ENCODE results near the gene GSTM1.

Gene GSTM1

GRCh38 chr1:109718495-109718894 is 30.9 kb downstream of the GSTM1 start:
- no peak overlapping the region for H3K9ac ChIP-seq (ENCODE audit: low read depth, low read length, poor library complexity, severe bottlenecking)
- H3K36me3 ChIP-seq (ENCODE audit: insufficient read depth, low read length): no peaks in the 10 kb centered on the region
- no peaks in the 10 kb centered on the region for H3K9me3 ChIP-seq (ENCODE audit: insufficient read depth, low read depth, low read length)
- H3K4me3 ChIP-seq (ENCODE audit: low read length, poor library complexity, severe bottlenecking): no peak overlapping the region
- H3K4me2 ChIP-seq (ENCODE audit: low read depth, low read length, poor library complexity, severe bottlenecking): no peak overlapping the region
- no peaks in the 10 kb centered on the region for H4K20me1 ChIP-seq (ENCODE audit: insufficient read depth, low read length, poor library complexity, severe bottlenecking)
- no peaks in the 10 kb centered on the region for H3F3A ChIP-seq (ENCODE audit: low read depth)
- H3K27me3 ChIP-seq (ENCODE audit: insufficient read depth, low read length, poor library complexity, severe bottlenecking): no peaks in the 10 kb centered on the region
- H3K4me1 ChIP-seq (ENCODE audit: insufficient read depth, low read length, poor library complexity, severe bottlenecking): peaks cover 6% of the 10 kb centered on the region
- no peaks in the 10 kb centered on the region for H3K9me2 ChIP-seq (replicated peaks; ENCODE audit: low read depth, low read length)
- no peaks in the 10 kb centered on the region for H3K79me2 ChIP-seq (ENCODE audit: insufficient read depth, low read length)
- TF ChIP-seq CTCF (conservative IDR thresholded peaks at IDR 0.05; ENCODE audit: low read length) (peak; percentile 20), EZH2phosphoT487 (IDR thresholded peaks at IDR 0.05; ENCODE audit: borderline replicate concordance) (no peak)
- no peak overlapping the region for H2AFZ ChIP-seq (ENCODE audit: low read length)

GRCh38 chr1:109719337-109719837 is 31.8 kb downstream of the GSTM1 start:
- Histone ChIP-seq H3K9ac (ENCODE audit: low read depth, low read length, poor library complexity, severe bottlenecking) (no peak overlapping the region), H3K79me2 (ENCODE audit: insufficient read depth, low read length) (no peaks in the 10 kb centered on the region), H3F3A (ENCODE audit: low read depth) (no peaks in the 10 kb centered on the region), H3K27me3 (ENCODE audit: insufficient read depth, low read length, poor library complexity, severe bottlenecking) (no peaks in the 10 kb centered on the region), H3K36me3 (ENCODE audit: insufficient read depth, low read length) (no peaks in the 10 kb centered on the region), H3K4me2 (ENCODE audit: low read depth, low read length, poor library complexity, severe bottlenecking) (no peak overlapping the region), H3K9me2 (replicated peaks; ENCODE audit: low read depth, low read length) (no peaks in the 10 kb centered on the region), H3K9me3 (ENCODE audit: insufficient read depth, low read depth, low read length) (no peaks in the 10 kb centered on the region), H2AFZ (ENCODE audit: low read length) (no peak overlapping the region), H3K4me3 (ENCODE audit: low read length, poor library complexity, severe bottlenecking) (no peak overlapping the region), H4K20me1 (ENCODE audit: insufficient read depth, low read length, poor library complexity, severe bottlenecking) (no peaks in the 10 kb centered on the region), H3K4me1 (ENCODE audit: insufficient read depth, low read length, poor library complexity, severe bottlenecking) (peaks cover 6% of the 10 kb centered on the region)
- TF ChIP-seq EZH2phosphoT487 (IDR thresholded peaks at IDR 0.05; ENCODE audit: borderline replicate concordance) (no peak), CTCF (conservative IDR thresholded peaks at IDR 0.05; ENCODE audit: low read length) (no peak)

- Histone ChIP-seq H3K4me2 (ENCODE audit: low read depth, low read length, poor library complexity, severe bottlenecking) (no peak overlapping the region), H3K4me1 (ENCODE audit: insufficient read depth, low read length, poor library complexity, severe bottlenecking) (peaks cover 6% of the 10 kb centered on the region), H3K9me2 (replicated peaks; ENCODE audit: low read depth, low read length) (no peaks in the 10 kb centered on the region), H3K9me3 (ENCODE audit: insufficient read depth, low read depth, low read length) (no peaks in the 10 kb centered on the region), H4K20me1 (ENCODE audit: insufficient read depth, low read length, poor library complexity, severe bottlenecking) (no peaks in the 10 kb centered on the region), H3K27me3 (ENCODE audit: insufficient read depth, low read length, poor library complexity, severe bottlenecking) (no peaks in the 10 kb centered on the region), H3K4me3 (ENCODE audit: low read length, poor library complexity, severe bottlenecking) (no peak overlapping the region), H3K79me2 (ENCODE audit: insufficient read depth, low read length) (no peaks in the 10 kb centered on the region), H2AFZ (ENCODE audit: low read length) (no peak overlapping the region), H3F3A (ENCODE audit: low read depth) (no peaks in the 10 kb centered on the region), H3K36me3 (ENCODE audit: insufficient read depth, low read length) (no peaks in the 10 kb centered on the region), H3K9ac (ENCODE audit: low read depth, low read length, poor library complexity, severe bottlenecking) (no peak overlapping the region)
- TF ChIP-seq CTCF (conservative IDR thresholded peaks at IDR 0.05; ENCODE audit: low read length): no peak
- no peak for TF ChIP-seq EZH2phosphoT487 (IDR thresholded peaks at IDR 0.05; ENCODE audit: borderline replicate concordance)
Observed at GRCh38 chr1:109721042-109721441, 33.4 kb downstream of the GSTM1 start.
